OCI-LY7 (cell line): ENCODE data around the gene NUP88. TPM values are rescaled to one million over a fixed set of nuclear protein-coding genes. Genes with fewer than 3 reads are reported as not detected.
A peak's percentile ranks its signal among the peaks of the same experiment; 100 is the strongest.
"Not testable (repeated sequence)": the region's sequence is repeated elsewhere in the genome, so short reads cannot be mapped to it uniquely, and the experiment has no call there.

Experiments
- BruUV-seq: library from RNA; stranded (reverse); fragments of 400-500 nt; replicated peaks from 2 replicates; lab custom pipeline; 2021; lab: Mats Ljungman, UMichigan
- CTCF ChIA-PET: fragments of 300-600 bp; sonication (Branson Sonifier 250); formaldehyde crosslinking; loops from one replicate; lab custom pipeline; 2022; ENCODE audit warnings: antibody characterized with exemption; ENCODE audit not compliant: unreplicated experiment; lab: Charles Lee
- POLR2A ChIA-PET: fragments of 300-600 bp; sonication (Branson Sonifier 250); formaldehyde crosslinking; loops from one replicate; lab custom pipeline; 2022; ENCODE audit warnings: antibody characterized with exemption; lab: Charles Lee
- DNase-seq: peaks from one replicate; pipeline ENCODE4 v3.0.0-alpha.2; 2015; ENCODE audit warnings: low spot score
- H2AFZ ChIP-seq: fragments of 200-600 bp; sonication (generic), shearing (Covaris generic); 2 replicates; pipeline ENCODE4 v1.6.1; 2014; ENCODE audit warnings: mild to moderate bottlenecking, antibody characterized with exemption, low read length, moderate library complexity
- H3K27ac ChIP-seq: fragments of 200-600 bp; sonication (generic); 2 replicates; pipeline ENCODE4 v1.5.1; 2014; ENCODE audit warnings: mixed run types, low read depth, mild to moderate bottlenecking, moderate library complexity, low read length, inconsistent platforms; ENCODE audit not compliant: poor library complexity, severe bottlenecking
- H3K36me3 ChIP-seq: fragments of 200-600 bp; sonication (generic); 2 replicates; pipeline ENCODE4 v1.6.1; 2014; ENCODE audit warnings: mild to moderate bottlenecking, antibody characterized with exemption, low read length, moderate library complexity, mixed read lengths; ENCODE audit not compliant: insufficient read depth
- H3K4me1 ChIP-seq: fragments of 200-600 bp; sonication (generic); 2 replicates; pipeline ENCODE4 v1.5.1; 2014; ENCODE audit warnings: mild to moderate bottlenecking, low read length; ENCODE audit not compliant: insufficient read depth, poor library complexity, severe bottlenecking
- H3K4me2 ChIP-seq: fragments of 200-600 bp; sonication (generic); 2 replicates; pipeline ENCODE4 v1.6.1; 2014; ENCODE audit warnings: mild to moderate bottlenecking, low read length
- H3K4me3 ChIP-seq: fragments of 200-600 bp; sonication (generic); 2 replicates; pipeline ENCODE4 v1.5.1; 2014; ENCODE audit warnings: mild to moderate bottlenecking, low read depth, low read length; ENCODE audit not compliant: poor library complexity, severe bottlenecking
- H3K79me2 ChIP-seq: fragments of 200-600 bp; sonication (generic); 2 replicates; pipeline ENCODE4 v1.6.1; 2016; ENCODE audit warnings: low read depth, mild to moderate bottlenecking, low read length, moderate library complexity, mixed read lengths; ENCODE audit not compliant: insufficient read depth
- H3K9me2 ChIP-seq: fragments of 200-600 bp; sonication (generic); 2 replicates; pipeline ENCODE4 v1.6.1; 2016; ENCODE audit warnings: mild to moderate bottlenecking, low read length, mixed read lengths; ENCODE audit not compliant: insufficient read depth
- H3K9me3 ChIP-seq: fragments of 200-600 bp; sonication (generic); 2 replicates; pipeline ENCODE4 v1.6.1; 2014; ENCODE audit warnings: mild to moderate bottlenecking, mixed run types, low read length, mixed read lengths
- H4K20me1 ChIP-seq: fragments of 200-600 bp; sonication (generic); 2 replicates; pipeline ENCODE4 v1.6.1; 2014; ENCODE audit warnings: mild to moderate bottlenecking, antibody characterized with exemption, low read length, moderate library complexity, mixed read lengths; ENCODE audit not compliant: insufficient read depth
- CTCF ChIP-seq: fragments of 200-600 bp; sonication (generic); conservative IDR thresholded peaks from 2 replicates; pipeline ENCODE4 v1.5.1; 2014; ENCODE audit warnings: mild to moderate bottlenecking, antibody characterized with exemption, low read length, moderate library complexity, mixed read lengths
- EZH2phosphoT487 ChIP-seq: fragments of 200-600 bp; sonication (generic); IDR thresholded peaks from 2 replicates; pipeline ENCODE4 v1.6.1; 2018; ENCODE audit warnings: low read depth, borderline replicate concordance, mild to moderate bottlenecking, mixed run types, antibody characterized with exemption, low read length, moderate library complexity, mixed read lengths
- intact Hi-C: fragments of 100-400 bp; cut with micrococcal nuclease; formaldehyde crosslinking; loops from one replicate; pipeline ENCODE4 v1.10.0; 2022; ENCODE audit not compliant: unreplicated experiment
- total RNA-seq, 2 experiments: library from RNA; depleted of rRNA in 1 of 2; stranded (reverse); fragments of >200 nt in 1 of 2; shearing (Covaris generic) in 1 of 2; gene quantifications; 2 replicates each; pipeline ENCODE4 v1.2.3, GENCODE V29; 2014 to 2022

The NUP88 gene
- total RNA-seq, 2 experiments from 2014 or later: 238 to 262 TPM

- Histone ChIP-seq H3K79me2 (peaks cover 39% of the 10 kb centered on the region), H3K9me3 (no peaks in the 10 kb centered on the region), H3K4me2 (peak overlapping the region; percentile 93), H3K9me2 (no peaks in the 10 kb centered on the region), H3K4me1 (peaks cover 27% of the 10 kb centered on the region), H2AFZ (no peak overlapping the region), H4K20me1 (peaks cover 23% of the 10 kb centered on the region; the same call in 1 of the 2 replicates), H3K27ac (peak overlapping the region; percentile 58), H3K4me3 (peak overlapping the region; percentile 84), H3K36me3 (peaks cover 86% of the 10 kb centered on the region)
- CTCF ChIA-PET: interaction anchor here (1.8 kb wide), 1 partner anchor 19 kb away, joined by 4 read pairs; the partner anchor contains the start of gene NUP88
- POLR2A ChIA-PET: interaction anchor here (0.6 to 0.8 kb wide), 3 partner anchors 25 to 205 kb away, joined by 3 to 4 read pairs (median 3); no protein-coding TSS in a partner anchor
- TF ChIP-seq EZH2phosphoT487: no peak
- TF ChIP-seq CTCF: no peak
- intact Hi-C loops: loop anchor here (2.0 to 5.0 kb wide), 3 partner anchors 19 to 241 kb away; partner anchors contain the start of genes DHX33 and NUP88
- no TSS peak for BruUV-seq
- no peak for DNase-seq
Measured at GRCh38 chr17:5437721-5438317, 18.4 kb upstream of the NUP88 start.

DNA sequence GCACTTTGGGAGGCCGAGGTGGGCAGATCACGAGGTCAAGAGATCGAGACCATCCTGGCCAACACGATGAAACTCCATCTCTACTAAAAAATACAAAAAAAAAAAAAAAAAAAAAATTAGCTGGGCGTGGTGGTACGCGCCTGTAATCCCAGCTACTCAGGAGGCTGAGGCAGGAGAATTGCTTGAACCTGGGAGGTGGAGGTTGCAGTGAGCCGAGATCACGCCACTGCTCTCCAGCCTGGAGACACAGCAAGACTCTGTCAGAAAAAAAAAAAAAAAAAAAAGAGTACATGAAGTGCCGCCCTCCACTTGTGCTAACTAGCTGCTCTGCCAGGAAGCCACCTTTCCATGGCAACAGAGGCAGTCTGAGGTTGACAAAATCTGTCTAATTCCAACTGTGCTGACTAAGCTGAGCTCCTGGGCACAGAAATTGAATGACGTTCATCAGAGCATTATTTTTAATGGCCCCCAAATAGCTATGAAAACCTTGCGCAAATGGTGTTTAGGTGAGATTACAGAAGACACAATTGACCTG is 16.4 kb upstream of the NUP88 start:
- peaks cover 88% of the 10 kb centered on the region for H3K36me3 ChIP-seq
- H2AFZ ChIP-seq, CTCF ChIA-PET, DNase-seq, H3K27ac ChIP-seq, H3K9me3 ChIP-seq, BruUV-seq, H3K9me2 ChIP-seq: not testable (repeated sequence)
- peaks cover 39% of the 10 kb centered on the region for H3K79me2 ChIP-seq
- peaks cover 27% of the 10 kb centered on the region for H3K4me1 ChIP-seq
- peak overlapping the region; percentile 84 for H3K4me3 ChIP-seq
- POLR2A ChIA-PET: interaction anchor here (0.6 to 0.7 kb wide), 2 partner anchors 21 to 311 kb away, joined by 3 read pairs; no protein-coding TSS in a partner anchor
- peaks cover 23% of the 10 kb centered on the region; the same call in 1 of the 2 replicates for H4K20me1 ChIP-seq
- intact Hi-C loops: loop anchor here (5.0 kb wide), 1 partner anchor 239 kb away; no protein-coding TSS in a partner anchor
- peak overlapping the region; percentile 93 for H3K4me2 ChIP-seq

- Histone ChIP-seq H3K36me3 (peaks cover 88% of the 10 kb centered on the region), H2AFZ (no peak overlapping the region), H3K79me2 (peaks cover 39% of the 10 kb centered on the region), H3K9me2 (no peaks in the 10 kb centered on the region), H3K4me2 (no peak overlapping the region), H3K27ac (no peak overlapping the region), H3K4me1 (peaks cover 27% of the 10 kb centered on the region), H3K4me3 (no peak overlapping the region), H3K9me3 (no peaks in the 10 kb centered on the region), H4K20me1 (peaks cover 23% of the 10 kb centered on the region; the same call in 1 of the 2 replicates)
- POLR2A ChIA-PET: interaction anchor here (0.6 kb wide), 1 partner anchor 22 kb away, joined by 3 read pairs; no protein-coding TSS in a partner anchor
- intact Hi-C loops: loop anchor here (5.0 kb wide), 1 partner anchor 238 kb away; no protein-coding TSS in a partner anchor
- no peak for TF ChIP-seq EZH2phosphoT487
- no peak for DNase-seq
- BruUV-seq: no TSS peak
- CTCF ChIA-PET: no interaction called here
Measured at GRCh38 chr17:5434984-5435383, 15.5 kb upstream of the NUP88 start.
